ENCODE data around the gene ARHGAP27.

Gene ARHGAP27

DNA sequence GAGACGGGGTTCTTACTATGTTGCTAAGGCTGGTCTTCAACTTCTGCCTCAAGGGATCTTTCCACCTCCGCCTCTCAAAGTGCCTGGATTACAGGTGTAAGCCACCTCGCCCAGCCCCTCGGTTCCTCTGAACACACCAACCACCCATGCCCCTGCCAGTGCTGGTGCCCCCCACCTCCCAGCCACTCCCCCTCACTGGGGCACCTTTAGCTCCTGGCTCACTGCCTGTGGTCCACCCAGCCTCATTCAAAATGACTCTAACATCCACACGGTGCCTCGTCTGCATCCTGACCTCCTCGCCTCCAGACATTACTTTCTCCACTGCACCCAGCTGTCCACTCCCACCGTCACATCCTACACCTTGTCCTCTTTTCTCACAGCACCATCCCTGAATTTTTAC is 55.3 kb downstream of the ARHGAP27 start:
- TF ChIP-seq, protein P1, sequence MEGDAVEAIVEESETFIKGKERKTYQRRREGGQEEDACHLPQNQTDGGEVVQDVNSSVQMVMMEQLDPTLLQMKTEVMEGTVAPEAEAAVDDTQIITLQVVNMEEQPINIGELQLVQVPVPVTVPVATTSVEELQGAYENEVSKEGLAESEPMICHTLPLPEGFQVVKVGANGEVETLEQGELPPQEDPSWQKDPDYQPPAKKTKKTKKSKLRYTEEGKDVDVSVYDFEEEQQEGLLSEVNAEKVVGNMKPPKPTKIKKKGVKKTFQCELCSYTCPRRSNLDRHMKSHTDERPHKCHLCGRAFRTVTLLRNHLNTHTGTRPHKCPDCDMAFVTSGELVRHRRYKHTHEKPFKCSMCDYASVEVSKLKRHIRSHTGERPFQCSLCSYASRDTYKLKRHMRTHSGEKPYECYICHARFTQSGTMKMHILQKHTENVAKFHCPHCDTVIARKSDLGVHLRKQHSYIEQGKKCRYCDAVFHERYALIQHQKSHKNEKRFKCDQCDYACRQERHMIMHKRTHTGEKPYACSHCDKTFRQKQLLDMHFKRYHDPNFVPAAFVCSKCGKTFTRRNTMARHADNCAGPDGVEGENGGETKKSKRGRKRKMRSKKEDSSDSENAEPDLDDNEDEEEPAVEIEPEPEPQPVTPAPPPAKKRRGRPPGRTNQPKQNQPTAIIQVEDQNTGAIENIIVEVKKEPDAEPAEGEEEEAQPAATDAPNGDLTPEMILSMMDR (IDR thresholded peaks at IDR 0.05): no peak

DNA sequence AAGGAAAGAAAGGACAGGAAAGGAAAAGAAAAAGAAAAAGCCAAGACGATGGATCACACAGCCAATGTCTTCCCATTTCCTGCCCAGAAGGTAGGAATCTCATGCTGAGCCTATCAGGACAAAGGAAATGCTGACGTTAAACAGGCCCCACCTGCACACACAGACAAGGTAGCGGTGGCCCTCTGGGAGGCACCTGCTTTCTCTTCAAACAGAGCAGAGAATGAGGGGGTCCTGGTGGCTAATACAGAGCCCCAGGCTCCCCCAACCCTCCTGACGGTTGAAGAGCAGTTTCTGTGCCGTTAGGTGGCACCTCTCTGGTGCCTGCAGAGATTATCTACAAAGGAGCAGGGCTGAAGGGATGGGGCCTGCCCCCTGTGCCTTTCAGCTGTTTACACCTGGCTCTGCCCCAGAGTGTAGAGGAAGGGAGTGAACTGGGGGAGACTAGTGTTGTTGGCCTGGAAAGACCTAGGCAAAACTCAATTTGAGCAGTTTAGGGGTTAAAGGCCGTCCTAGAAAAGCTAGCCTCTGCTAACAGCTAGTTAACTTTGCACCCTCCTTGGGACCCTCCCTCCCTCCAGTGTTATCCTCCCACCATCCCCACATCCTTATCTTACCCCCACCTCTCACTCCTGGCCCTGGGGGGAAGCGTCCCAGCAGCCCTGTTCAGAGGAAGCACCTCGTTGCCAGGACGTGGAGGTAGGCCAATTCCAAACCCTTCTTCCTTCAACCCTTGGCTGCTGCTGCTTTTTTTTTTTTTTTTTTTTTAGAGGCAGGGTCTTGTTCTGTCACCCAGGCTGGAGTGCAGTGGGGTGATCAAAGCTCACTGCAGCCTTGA is 56.3 kb downstream of the ARHGAP27 start:
- TF ChIP-seq, protein P1 (IDR thresholded peaks at IDR 0.05): no peak

DNA sequence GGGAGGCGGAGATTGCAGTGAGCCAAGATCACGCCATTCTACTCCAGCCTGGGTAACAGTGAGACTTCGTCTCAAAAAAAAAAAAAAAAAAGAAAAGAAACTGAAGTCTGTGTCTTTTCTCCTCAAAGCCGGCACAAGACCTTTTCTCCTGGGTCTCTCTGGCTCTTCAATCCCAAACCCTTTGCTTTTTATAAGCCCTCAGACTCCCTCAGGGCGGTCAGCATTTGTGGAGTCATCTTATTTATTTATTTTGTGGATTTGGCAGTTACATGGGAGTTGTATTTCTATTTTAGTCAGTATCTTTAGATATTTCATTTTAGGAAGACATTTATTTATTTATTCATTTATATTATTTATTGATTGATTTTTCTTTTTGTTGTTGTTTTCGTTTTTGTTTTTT is 58.2 kb downstream of the ARHGAP27 start:
- TF ChIP-seq, protein P1 (IDR thresholded peaks at IDR 0.05): no peak

DNA sequence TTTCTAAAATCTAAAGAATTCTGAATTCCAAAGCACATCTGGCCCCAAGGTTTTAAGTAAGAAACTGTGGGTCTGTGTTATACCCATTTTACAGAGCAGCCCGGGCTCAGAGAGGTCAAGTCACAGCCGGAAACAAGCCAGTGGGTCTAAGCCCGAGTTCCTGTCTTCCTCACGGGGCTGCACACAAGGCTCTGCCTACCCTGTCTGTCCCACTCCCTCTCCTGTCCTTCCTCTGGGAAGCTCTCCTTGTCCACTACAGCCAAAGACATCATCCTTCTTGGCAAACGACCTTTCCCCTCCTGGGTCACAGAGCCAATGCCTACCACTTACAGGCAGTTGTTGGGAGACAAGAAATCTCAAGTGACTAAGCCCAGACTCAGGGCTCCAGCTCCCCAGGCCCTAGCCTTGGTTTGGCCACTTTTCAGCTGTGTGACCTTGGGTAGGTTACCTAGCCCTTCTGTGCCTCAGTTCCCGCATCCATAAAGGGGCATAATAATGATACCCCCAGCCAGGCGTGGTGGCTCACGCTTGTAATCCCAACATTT is 60.3 kb downstream of the ARHGAP27 start:
- TF ChIP-seq, protein P1 (IDR thresholded peaks at IDR 0.05): no peak

DNA sequence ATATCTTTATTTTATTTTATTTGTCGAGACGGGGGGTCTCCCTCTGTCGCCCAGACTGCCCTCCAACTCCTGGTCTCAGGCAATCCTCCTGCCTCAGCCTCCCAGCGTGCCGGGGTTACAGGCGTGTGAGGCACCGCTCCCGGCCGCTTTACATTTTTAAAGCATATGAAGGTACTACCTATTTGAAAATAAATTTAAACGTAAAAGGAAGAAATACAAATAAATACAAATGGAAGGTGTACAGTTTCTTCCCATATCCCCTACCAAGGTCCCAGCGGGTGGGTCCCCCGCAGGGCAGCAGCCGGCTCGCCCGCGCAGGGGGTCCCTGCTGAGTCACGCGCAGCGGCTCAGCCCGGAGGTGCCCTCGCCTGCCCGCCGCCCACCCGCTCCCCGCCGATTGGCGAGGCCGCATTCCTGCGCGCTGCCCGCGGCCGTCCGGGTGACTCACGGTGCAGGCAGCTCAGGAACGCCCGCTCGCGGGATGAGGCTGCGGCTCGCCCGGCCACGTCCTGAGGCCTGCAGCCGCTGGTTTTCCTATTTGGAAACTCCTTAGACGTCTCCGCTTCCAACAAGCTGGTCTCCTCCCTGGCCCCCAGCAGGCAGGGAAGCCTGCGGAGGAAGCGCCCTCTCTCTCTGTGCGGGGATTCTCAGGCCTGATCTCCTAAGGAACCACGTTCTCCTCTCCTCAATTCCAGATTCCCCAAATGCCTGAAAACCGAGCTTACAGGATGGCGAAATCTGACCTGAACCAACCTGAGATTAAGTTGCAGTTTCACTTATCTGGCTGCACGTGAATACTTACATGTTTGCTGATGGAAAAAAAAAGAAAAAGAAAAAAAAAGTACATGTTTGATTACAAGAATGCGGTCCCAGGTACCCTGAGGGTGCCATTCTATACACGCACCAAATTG is 61.0 kb downstream of the ARHGAP27 start:
- TF ChIP-seq, protein P1 (IDR thresholded peaks at IDR 0.05): no peak

DNA sequence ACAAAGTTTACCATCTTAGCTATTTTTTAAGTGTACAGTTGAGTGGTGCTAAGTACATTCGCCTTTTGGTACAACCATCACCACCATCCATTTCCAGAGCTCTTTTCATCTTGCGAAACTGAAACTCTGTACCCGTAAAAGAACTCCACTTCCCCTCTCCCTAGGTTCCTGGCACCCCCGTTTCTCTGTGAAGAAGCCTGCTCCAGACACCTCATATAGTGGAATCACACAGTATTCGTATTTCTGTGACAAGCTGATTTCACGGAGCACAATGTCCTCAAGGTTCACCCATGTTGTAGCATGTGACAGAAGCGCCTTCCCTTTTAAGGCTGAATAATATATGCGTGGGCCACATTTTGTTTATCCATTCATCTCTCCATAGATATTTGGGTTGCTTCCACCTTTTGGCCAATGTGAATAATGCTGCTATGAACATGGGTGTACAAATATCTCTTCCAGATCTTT is 61.7 kb downstream of the ARHGAP27 start:
- TF ChIP-seq, protein P1 (IDR thresholded peaks at IDR 0.05): no peak

- TF ChIP-seq, protein P1 (IDR thresholded peaks at IDR 0.05): no peak
These were observed 63.2 kb downstream of the ARHGAP27 start for GRCh38 chr17:45369421-45369820.

Measured in LNCAP (cell line).